Mesodermal cell (in vitro differentiated cells): ENCODE measurements around the gene SHQ1.
A peak's percentile ranks its signal among the peaks of the same experiment; 100 is the strongest.

ENCODE experiments used
- H3K27ac ChIP-seq: 2 replicates; pipeline ENCODE4 v1.7.0; 2013; ENCODE audit warnings: mild to moderate bottlenecking, low read depth, low read length, moderate library complexity; ENCODE audit not compliant: severe bottlenecking
- H3K36me3 ChIP-seq: 2 replicates; pipeline ENCODE4 v1.7.1; 2013; ENCODE audit warnings: mild to moderate bottlenecking, low read length, moderate library complexity; ENCODE audit not compliant: control insufficient read depth, insufficient read depth
- H3K4me1 ChIP-seq: one replicate; pipeline ENCODE4 v1.7.1; 2013; ENCODE audit warnings: mild to moderate bottlenecking, low read length; ENCODE audit not compliant: insufficient read depth, control insufficient read depth, poor library complexity, severe bottlenecking
- H3K4me3 ChIP-seq: 2 replicates; pipeline ENCODE4 v1.7.0; 2013; ENCODE audit warnings: low read length, control low read depth, mild to moderate bottlenecking; ENCODE audit not compliant: insufficient read depth, poor library complexity, severe bottlenecking; ENCODE audit errors: extremely low read depth
- H3K9me3 ChIP-seq: 2 replicates; pipeline ENCODE4 v1.7.1; 2013; ENCODE audit warnings: mild to moderate bottlenecking, low read length, moderate library complexity; ENCODE audit not compliant: control insufficient read depth
- WGBS, 2 experiments: methylation state at CpG; one replicate each; pipeline ENCODE4 v1.1.5; 2013; ENCODE audit warnings: missing lambda C conversion rate in 2 of 2; ENCODE audit not compliant: insufficient coverage in 2 of 2; 5-methylcytosine and 5-hydroxymethylcytosine counted together

The SHQ1 gene

DNA sequence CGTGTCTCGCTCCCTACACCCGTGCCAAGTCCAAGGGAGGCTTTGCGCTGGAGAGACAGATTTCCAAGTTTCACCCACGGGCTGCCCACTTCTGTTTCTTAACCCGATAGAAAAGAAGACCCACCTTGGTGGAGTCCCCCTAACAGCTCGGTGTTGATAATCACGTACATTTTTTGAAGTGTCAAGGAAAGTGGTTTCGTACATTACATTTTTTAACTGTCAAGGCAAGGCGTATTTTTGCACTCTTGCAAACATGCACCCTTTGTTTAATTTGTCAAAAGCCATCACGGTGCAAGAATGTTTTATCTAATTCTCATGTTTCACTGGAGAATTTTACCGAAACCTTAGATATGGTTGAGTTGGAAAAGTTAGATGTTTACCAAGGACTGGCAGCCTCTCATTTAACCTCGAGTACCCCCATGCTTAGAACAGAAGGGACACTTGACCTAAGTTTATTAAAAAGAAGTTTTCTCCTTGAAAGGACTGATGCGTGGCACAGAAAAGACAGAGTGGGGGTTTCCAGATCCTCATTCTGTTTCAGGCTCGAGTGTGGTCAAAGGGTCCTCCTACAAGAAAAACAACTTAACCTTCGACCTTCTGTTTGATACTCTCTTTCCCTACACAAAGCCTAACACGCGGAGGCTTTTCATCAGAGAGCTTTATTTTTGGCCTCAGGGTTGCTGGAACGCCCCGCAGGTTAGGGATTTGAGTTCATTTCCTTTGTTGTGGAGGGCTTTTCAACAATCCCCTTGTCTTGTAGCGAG is 40.5 kb upstream of the SHQ1 start:
- Histone ChIP-seq H3K9me3 (no peaks in the 10 kb centered on the region), H3K4me3 (peak overlapping the region; percentile 50), H3K4me1 (peaks cover 35% of the 10 kb centered on the region), H3K27ac (peak overlapping the region; percentile 62), H3K36me3 (no peaks in the 10 kb centered on the region)
- 2 to 4% methylated on average over 11 to 19 of the region's 21 CpGs for WGBS, 2 experiments

DNA sequence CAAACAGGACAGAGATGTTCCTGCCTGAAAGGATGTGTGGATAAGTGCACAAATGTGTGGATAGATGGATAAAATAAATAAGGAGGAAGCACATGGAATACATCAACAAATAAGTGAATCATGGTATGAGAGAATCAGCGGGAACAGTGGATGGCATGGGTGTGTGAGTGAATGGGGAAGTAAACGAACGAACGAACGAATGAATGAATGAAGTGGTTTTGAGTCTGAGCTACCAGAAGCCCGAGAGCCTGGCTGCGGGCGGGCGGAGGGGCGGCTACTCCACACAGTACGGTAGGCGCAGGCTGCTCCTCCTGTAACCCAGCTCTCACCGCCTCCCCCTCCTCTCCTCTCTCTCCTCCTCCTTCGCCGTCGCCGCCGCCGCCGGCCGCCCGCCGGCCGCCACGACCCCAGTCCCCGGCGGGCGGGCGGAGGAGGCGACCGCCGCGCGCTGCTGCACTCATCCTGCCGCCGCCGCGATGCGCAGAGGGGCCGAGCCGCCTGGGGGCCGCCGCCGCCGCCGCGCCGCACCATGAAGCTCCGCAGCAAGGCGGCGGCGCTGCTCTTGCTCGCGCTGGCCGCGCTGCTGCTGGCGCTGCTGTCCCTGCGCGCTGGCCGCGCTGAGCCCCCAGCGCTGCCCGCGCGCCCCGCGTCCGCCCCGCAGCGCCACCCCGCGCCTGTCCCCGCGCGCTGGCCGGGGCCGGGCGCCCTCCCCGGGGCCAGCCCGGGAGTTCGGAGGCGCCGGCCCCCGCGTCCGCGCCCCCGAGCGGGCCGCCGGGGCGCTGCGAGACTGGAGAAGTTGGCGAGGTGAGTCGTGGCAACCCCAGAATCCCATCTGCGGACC is 39.7 kb upstream of the SHQ1 start, which contains the start of gene GXYLT2:
Gene GXYLT2, plus strand, starts transcription at position 342 of the 841 bp plus-strand sequence. Its CDS starts 188 bp downstream, at position 530.
- no peaks in the 10 kb centered on the region for H3K9me3 ChIP-seq
- WGBS, 2 experiments = 0% methylated on average over 33 to 73 of the region's 96 CpGs
- H3K27ac ChIP-seq = peak within 1 kb of the TSS; percentile 62
- H3K4me3 ChIP-seq = peak within 1 kb of the TSS; percentile 50
- no peaks in the 10 kb centered on the region for H3K36me3 ChIP-seq
- peaks cover 35% of the 10 kb centered on the region for H3K4me1 ChIP-seq

- no peaks in the 10 kb centered on the region for H3K36me3 ChIP-seq
- H3K9me3 ChIP-seq = no peaks in the 10 kb centered on the region
- peak overlapping the region; percentile 44 for H3K4me3 ChIP-seq
- H3K4me1 ChIP-seq = peaks cover 30% of the 10 kb centered on the region
- no peak overlapping the region for H3K27ac ChIP-seq
- 21 to 23% methylated on average over 4 to 7 of the region's 7 CpGs for WGBS, 2 experiments
Observed at GRCh38 chr3:72887343-72887704, 39.1 kb upstream of the SHQ1 start.

DNA sequence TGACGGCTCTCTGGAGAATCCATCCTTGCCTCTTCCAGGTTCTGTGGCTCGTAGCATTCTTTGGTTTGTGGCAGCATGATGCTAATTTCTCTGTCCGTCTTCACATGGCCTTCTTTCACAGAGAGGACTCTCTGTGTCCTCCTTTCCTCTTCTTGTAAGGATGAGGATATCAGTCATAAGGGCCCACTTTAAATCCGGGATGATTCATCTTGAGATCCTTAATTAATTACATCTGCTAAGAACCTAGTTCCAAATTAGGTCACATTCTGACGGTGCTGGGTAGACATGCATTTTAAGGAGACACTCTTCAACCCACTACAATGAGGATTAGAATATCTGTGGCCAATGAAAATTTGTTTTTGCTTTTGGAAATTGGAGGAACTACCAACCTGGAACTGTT is 23.9 kb upstream of the SHQ1 start:
- H3K4me1 ChIP-seq = no peaks in the 10 kb centered on the region

GRCh38 chr3:72862314-72863090 is 14.3 kb upstream of the SHQ1 start:
- 100% methylated on average over 1 to 3 of the region's 7 CpGs for WGBS, 2 experiments
- no peak overlapping the region for H3K27ac ChIP-seq
- H3K4me3 ChIP-seq = no peak overlapping the region
- H3K9me3 ChIP-seq = no peaks in the 10 kb centered on the region
- no peaks in the 10 kb centered on the region for H3K4me1 ChIP-seq
- no peaks in the 10 kb centered on the region for H3K36me3 ChIP-seq

More for the DNA sequence above, 23.9 kb upstream of the SHQ1 start:
- no peaks in the 10 kb centered on the region for H3K36me3 ChIP-seq
- no peaks in the 10 kb centered on the region for H3K9me3 ChIP-seq
- no peak overlapping the region for H3K27ac ChIP-seq
- no peak overlapping the region for H3K4me3 ChIP-seq
- WGBS, 2 experiments = 86 to 93% methylated on average over 4 of the region's 5 CpGs

DNA sequence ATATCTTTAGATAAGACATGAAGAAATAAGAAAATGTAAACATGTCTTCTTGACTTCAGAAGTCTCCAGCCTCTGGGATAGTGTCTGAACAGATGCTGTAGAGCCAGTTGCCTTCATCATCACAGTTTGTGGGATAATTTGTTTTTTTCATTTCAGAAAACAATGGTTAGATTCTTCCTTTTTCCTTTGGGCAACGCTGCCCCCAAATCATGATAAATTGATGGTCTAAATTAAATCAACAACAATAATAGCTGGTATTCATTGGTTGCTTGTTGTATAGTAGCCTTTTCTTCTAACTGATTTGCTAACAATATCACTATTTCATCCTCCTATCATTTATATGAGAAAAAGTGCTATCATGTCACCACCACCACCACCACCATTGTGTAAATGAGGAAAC is 12.6 kb upstream of the SHQ1 start:
- Histone ChIP-seq H3K36me3 (no peaks in the 10 kb centered on the region), H3K27ac (no peak overlapping the region), H3K4me1 (no peaks in the 10 kb centered on the region), H3K9me3 (no peaks in the 10 kb centered on the region), H3K4me3 (no peak overlapping the region)
- no CpG with 5 or more reads among the region's 1 CpG for WGBS, 2 experiments

GRCh38 chr3:72860053-72860452 is 11.8 kb upstream of the SHQ1 start:
- Histone ChIP-seq H3K4me1 (no peaks in the 10 kb centered on the region), H3K9me3 (no peaks in the 10 kb centered on the region), H3K4me3 (no peak overlapping the region), H3K36me3 (no peaks in the 10 kb centered on the region), H3K27ac (no peak overlapping the region)
- 61 to 93% methylated on average over 3 of the region's 5 CpGs for WGBS, 2 experiments

DNA sequence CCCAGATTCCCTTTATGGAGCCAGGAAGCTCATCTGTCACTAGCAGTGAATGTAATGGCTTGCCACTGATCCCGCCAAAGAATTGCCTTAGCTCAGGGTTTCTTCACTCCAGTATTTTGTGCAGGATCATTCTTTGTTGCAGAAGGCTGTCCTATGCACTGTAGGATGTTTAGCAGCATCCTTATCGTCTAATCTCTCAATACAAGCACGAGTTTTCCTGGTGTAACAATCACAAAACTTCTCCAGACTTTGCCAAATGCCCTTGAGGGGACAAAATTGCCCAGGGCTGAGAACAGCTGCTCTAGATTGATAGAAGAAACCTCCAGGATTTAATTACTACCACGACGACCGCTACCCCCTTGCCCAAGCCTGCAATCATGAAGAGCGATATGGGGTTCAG is 6.8 kb upstream of the SHQ1 start:
- 87 to 100% methylated on average over 3 to 7 of the region's 7 CpGs for WGBS, 2 experiments

DNA sequence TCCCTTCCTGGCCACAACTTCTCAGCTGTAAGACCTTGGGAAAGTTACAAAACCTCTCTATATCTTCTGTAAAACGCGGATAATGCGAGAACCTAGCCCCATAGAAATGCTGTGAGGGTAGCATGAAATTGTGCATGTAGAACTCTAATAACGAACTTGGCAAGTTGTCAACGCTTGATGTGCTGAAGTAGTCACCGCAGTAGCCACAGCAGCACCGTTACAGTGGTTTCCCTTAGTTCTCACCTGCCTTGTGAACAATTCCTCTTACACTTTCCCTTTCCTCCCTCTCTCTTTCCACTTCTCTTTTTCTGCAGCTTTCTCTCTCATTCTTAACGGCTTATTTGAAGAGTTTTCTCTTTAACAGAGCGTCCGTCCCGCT is 447 bp upstream of the SHQ1 start:
- WGBS, 2 experiments = 1 to 2% methylated on average over 8 to 10 of the region's 11 CpGs
- no peaks in the 10 kb centered on the region for H3K36me3 ChIP-seq
- H3K4me1 ChIP-seq = peaks cover 6% of the 10 kb centered on the region
- H3K9me3 ChIP-seq = no peaks in the 10 kb centered on the region
- peak overlapping the region; percentile 86 for H3K4me3 ChIP-seq
- H3K27ac ChIP-seq = no peak overlapping the region

More for the DNA sequence above, 6.8 kb upstream of the SHQ1 start:
- Histone ChIP-seq H3K9me3 (no peaks in the 10 kb centered on the region), H3K4me3 (no peak overlapping the region), H3K36me3 (no peaks in the 10 kb centered on the region), H3K4me1 (no peaks in the 10 kb centered on the region), H3K27ac (no peak overlapping the region)

- no peak overlapping the region for H3K27ac ChIP-seq
- peaks cover 6% of the 10 kb centered on the region for H3K4me1 ChIP-seq
Observed at GRCh38 chr3:72847282-72847681, 963 bp downstream of the SHQ1 start.

More at GRCh38 chr3:72847282-72847681, 963 bp downstream of the SHQ1 start:
- no peaks in the 10 kb centered on the region for H3K9me3 ChIP-seq
- 30 to 35% methylated on average over 4 to 5 of the region's 6 CpGs for WGBS, 2 experiments
- no peaks in the 10 kb centered on the region for H3K36me3 ChIP-seq
- peak overlapping the region; percentile 86 for H3K4me3 ChIP-seq
